ENCODE results near the gene TRIM59.

Gene TRIM59

DNA sequence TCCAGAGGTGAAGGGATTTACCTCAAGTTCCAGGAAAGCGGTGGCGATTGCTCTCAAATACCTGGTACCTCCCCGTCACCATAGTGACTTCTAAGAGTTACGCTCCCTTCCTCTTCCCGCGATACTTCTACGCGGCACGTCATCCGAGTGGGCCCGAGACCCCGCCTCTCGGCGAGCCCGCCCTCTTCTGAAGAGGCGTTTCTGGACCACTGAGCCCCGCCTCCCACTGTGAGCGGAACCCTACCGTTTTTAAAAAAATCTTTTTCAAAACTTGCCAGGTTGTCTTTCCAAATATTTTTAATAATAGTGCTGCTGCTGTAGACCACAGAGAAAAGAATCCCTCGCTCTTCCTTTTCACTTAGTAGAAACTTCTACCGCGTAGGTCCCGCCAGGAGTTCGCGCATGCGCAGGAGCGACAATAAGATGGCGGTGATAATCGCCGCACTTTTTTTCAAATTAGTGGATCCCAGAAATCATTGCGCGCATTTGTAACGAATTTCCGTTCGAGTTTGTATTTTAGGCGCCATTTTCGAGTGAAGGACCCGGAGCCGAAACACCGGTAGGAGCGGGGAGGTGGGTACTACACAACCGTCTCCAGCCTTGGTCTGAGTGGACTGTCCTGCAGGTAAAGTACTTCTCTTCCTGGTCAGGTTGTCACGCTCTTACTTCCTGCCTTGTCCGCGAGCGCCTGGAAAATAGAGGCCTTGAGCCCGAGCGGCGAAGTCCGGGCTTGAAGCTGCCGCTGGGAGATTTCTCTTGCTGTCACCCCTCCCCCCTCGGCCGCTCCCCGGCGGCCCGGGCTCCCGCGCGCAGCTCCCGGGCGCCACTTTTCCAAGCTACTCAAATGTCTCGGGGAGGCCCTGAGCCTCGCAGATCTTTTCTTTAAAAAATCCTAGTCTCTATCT, 50.2 kb downstream of the TRIM59 start, which contains the start of the genes IFT80 and SMC4 (continued):
- TF ChIP-seq, protein P1, sequence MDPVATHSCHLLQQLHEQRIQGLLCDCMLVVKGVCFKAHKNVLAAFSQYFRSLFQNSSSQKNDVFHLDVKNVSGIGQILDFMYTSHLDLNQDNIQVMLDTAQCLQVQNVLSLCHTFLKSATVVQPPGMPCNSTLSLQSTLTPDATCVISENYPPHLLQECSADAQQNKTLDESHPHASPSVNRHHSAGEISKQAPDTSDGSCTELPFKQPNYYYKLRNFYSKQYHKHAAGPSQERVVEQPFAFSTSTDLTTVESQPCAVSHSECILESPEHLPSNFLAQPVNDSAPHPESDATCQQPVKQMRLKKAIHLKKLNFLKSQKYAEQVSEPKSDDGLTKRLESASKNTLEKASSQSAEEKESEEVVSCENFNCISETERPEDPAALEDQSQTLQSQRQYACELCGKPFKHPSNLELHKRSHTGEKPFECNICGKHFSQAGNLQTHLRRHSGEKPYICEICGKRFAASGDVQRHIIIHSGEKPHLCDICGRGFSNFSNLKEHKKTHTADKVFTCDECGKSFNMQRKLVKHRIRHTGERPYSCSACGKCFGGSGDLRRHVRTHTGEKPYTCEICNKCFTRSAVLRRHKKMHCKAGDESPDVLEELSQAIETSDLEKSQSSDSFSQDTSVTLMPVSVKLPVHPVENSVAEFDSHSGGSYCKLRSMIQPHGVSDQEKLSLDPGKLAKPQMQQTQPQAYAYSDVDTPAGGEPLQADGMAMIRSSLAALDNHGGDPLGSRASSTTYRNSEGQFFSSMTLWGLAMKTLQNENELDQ (tag by site-specific recombination; IDR thresholded peaks at IDR 0.05; ENCODE audit: low read depth): no peak
- no peak for TF ChIP-seq ZNF785 (tag by site-specific recombination; IDR thresholded peaks at IDR 0.05)
- no peak for TF ChIP-seq ZNF248 (tag by site-specific recombination; IDR thresholded peaks at IDR 0.05)
- TF ChIP-seq ZNF610 (tag by site-specific recombination; IDR thresholded peaks at IDR 0.05; ENCODE audit: borderline replicate concordance): peak; percentile 50; the same call in 1 of the 2 replicates
- peak; percentile 80 for TF ChIP-seq KLF9 (tag by site-specific recombination; IDR thresholded peaks at IDR 0.05; ENCODE audit: low read depth)
- TF ChIP-seq ZNF416 (tag by site-specific recombination; IDR thresholded peaks at IDR 0.05): no peak
- TF ChIP-seq RBAK (tag by site-specific recombination; IDR thresholded peaks at IDR 0.05): no peak
- TF ChIP-seq ZSCAN30 (tag by site-specific recombination; IDR thresholded peaks at IDR 0.05): peak; percentile 62; the same call in 1 of the 2 replicates
- TF ChIP-seq MEIS1 (CRISPR knock-in tag; IDR thresholded peaks at IDR 0.05; ENCODE audit: borderline replicate concordance): no peak
- 0 out of 2 replicates have a peak, but pooled peaks have one; percentile 28 for TF ChIP-seq ZNF2 (tag by site-specific recombination; IDR thresholded peaks at IDR 0.05)
- no peak for TF ChIP-seq ZNF837 (tag by site-specific recombination; IDR thresholded peaks at IDR 0.05)
- no peak for TF ChIP-seq OVOL3 (tag by site-specific recombination; IDR thresholded peaks at IDR 0.05)
- no peak for TF ChIP-seq GLIS2 (tag by site-specific recombination; IDR thresholded peaks at IDR 0.05)
- TF ChIP-seq, protein P2, sequence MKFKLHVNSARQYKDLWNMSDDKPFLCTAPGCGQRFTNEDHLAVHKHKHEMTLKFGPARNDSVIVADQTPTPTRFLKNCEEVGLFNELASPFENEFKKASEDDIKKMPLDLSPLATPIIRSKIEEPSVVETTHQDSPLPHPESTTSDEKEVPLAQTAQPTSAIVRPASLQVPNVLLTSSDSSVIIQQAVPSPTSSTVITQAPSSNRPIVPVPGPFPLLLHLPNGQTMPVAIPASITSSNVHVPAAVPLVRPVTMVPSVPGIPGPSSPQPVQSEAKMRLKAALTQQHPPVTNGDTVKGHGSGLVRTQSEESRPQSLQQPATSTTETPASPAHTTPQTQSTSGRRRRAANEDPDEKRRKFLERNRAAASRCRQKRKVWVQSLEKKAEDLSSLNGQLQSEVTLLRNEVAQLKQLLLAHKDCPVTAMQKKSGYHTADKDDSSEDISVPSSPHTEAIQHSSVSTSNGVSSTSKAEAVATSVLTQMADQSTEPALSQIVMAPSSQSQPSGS (tag by site-specific recombination; IDR thresholded peaks at IDR 0.05; ENCODE audit: low read depth): no peak
- TF ChIP-seq ZNF133 (tag by site-specific recombination; IDR thresholded peaks at IDR 0.05): no peak
- no peak for TF ChIP-seq ZNF169 (tag by site-specific recombination; IDR thresholded peaks at IDR 0.05)
- 0 out of 2 replicates have a peak, but pooled peaks have one; percentile 41 for TF ChIP-seq ZNF24 (tag by site-specific recombination; IDR thresholded peaks at IDR 0.05)
- TF ChIP-seq, protein P3, sequence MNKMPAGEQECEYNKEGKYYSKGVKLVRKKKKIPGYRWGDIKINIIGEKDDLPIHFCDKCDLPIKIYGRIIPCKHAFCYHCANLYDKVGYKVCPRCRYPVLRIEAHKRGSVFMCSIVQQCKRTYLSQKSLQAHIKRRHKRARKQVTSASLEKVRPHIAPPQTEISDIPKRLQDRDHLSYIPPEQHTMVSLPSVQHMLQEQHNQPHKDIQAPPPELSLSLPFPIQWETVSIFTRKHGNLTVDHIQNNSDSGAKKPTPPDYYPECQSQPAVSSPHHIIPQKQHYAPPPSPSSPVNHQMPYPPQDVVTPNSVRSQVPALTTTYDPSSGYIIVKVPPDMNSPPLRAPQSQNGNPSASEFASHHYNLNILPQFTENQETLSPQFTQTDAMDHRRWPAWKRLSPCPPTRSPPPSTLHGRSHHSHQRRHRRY (tag by site-specific recombination; IDR thresholded peaks at IDR 0.05): no peak
- TF ChIP-seq ZNF292 (tag by site-specific recombination; IDR thresholded peaks at IDR 0.05; ENCODE audit: borderline replicate concordance, low read depth): no peak
- TF ChIP-seq, protein P4, sequence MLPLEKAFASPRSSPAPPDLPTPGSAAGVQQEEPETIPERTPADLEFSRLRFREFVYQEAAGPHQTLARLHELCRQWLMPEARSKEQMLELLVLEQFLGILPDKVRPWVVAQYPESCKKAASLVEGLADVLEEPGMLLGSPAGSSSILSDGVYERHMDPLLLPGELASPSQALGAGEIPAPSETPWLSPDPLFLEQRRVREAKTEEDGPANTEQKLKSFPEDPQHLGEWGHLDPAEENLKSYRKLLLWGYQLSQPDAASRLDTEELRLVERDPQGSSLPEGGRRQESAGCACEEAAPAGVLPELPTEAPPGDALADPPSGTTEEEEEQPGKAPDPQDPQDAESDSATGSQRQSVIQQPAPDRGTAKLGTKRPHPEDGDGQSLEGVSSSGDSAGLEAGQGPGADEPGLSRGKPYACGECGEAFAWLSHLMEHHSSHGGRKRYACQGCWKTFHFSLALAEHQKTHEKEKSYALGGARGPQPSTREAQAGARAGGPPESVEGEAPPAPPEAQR (tag by site-specific recombination; IDR thresholded peaks at IDR 0.05): no peak
- TF ChIP-seq, protein P5, sequence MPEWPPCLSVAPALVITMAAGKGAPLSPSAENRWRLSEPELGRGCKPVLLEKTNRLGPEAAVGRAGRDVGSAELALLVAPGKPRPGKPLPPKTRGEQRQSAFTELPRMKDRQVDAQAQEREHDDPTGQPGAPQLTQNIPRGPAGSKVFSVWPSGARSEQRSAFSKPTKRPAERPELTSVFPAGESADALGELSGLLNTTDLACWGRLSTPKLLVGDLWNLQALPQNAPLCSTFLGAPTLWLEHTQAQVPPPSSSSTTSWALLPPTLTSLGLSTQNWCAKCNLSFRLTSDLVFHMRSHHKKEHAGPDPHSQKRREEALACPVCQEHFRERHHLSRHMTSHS (tag by site-specific recombination; IDR thresholded peaks at IDR 0.05): no peak
- no peak; the same call in 1 of the 2 replicates for TF ChIP-seq PRDM10 (tag by site-specific recombination; IDR thresholded peaks at IDR 0.05)
- no peak for TF ChIP-seq ZNF768 (tag by site-specific recombination; IDR thresholded peaks at IDR 0.05)
- TF ChIP-seq ZFP37 (tag by site-specific recombination; IDR thresholded peaks at IDR 0.05): no peak
- peak; percentile 60; the same call in 1 of the 2 replicates for TF ChIP-seq BCL11B (tag by site-specific recombination; IDR thresholded peaks at IDR 0.05; ENCODE audit: low read depth)
- peak; percentile 41 for TF ChIP-seq KLF16 (tag by site-specific recombination; IDR thresholded peaks at IDR 0.05)
- no peak for TF ChIP-seq ZNF112 (tag by site-specific recombination; IDR thresholded peaks at IDR 0.05)
- TF ChIP-seq ZIC2 (tag by site-specific recombination; IDR thresholded peaks at IDR 0.05): no peak
- TF ChIP-seq ZNF549 (tag by site-specific recombination; IDR thresholded peaks at IDR 0.05): no peak
